ENCODE results near the gene SPATA18. TPM values are rescaled to one million over a fixed set of nuclear protein-coding genes. Genes with fewer than 3 reads are reported as not detected.
A peak's percentile ranks its signal among the peaks of the same experiment; 100 is the strongest.
"Not testable (repeated sequence)": the region's sequence is repeated elsewhere in the genome, so short reads cannot be mapped to it uniquely, and the experiment has no call there.

The SPATA18 gene
- polyA plus RNA-seq, 3 donors, result 1.3 to 1.7 (median 1.5) TPM

GRCh38 chr4:52099860-52100461, 48.9 kb downstream of the SPATA18 start:
- no peak for DNase-seq (ENCODE audit: extremely low read depth in 1 of 11, low read depth in 9 of 11, low spot score in 4 of 11)

GRCh38 chr4:52102587-52102986, 51.5 kb downstream of the SPATA18 start:
- DNase-seq (ENCODE audit: extremely low read depth in 1 of 11, low read depth in 9 of 11, low spot score in 4 of 11), result no peak

- DNase-seq (ENCODE audit: extremely low read depth in 1 of 11, low read depth in 9 of 11, low spot score in 4 of 11), result peak in 4 of 11 donors; percentile 26 to 38 (median 32)
Measured at GRCh38 chr4:52103319-52103718, 52.2 kb downstream of the SPATA18 start.

- DNase-seq (ENCODE audit: extremely low read depth in 1 of 11, low read depth in 9 of 11, low spot score in 4 of 11), result no peak
Measured at GRCh38 chr4:52105276-52105675, 54.2 kb downstream of the SPATA18 start.

- DNase-seq (ENCODE audit: extremely low read depth in 1 of 11, low read depth in 9 of 11, low spot score in 4 of 11), result no peak
Measured at GRCh38 chr4:52106191-52106590, 55.1 kb downstream of the SPATA18 start.

GRCh38 chr4:52106660-52107059, 55.6 kb downstream of the SPATA18 start:
- peak in 1 of 11 donors; percentile 26 for DNase-seq (ENCODE audit: extremely low read depth in 1 of 11, low read depth in 9 of 11, low spot score in 4 of 11)

GRCh38 chr4:52107336-52107735, 56.2 kb downstream of the SPATA18 start:
- no peak for DNase-seq (ENCODE audit: extremely low read depth in 1 of 11, low read depth in 9 of 11, low spot score in 4 of 11)

- DNase-seq (ENCODE audit: extremely low read depth in 1 of 11, low read depth in 9 of 11, low spot score in 4 of 11), result no peak
Measured at GRCh38 chr4:52107745-52108144, 56.6 kb downstream of the SPATA18 start.

GRCh38 chr4:52110171-52110570, 59.1 kb downstream of the SPATA18 start:
- no peak for DNase-seq (ENCODE audit: extremely low read depth in 1 of 11, low read depth in 9 of 11, low spot score in 4 of 11)

- DNase-seq (ENCODE audit: extremely low read depth in 1 of 11, low read depth in 9 of 11, low spot score in 4 of 11), result no peak
Measured at GRCh38 chr4:52111995-52112394, 60.9 kb downstream of the SPATA18 start.

GRCh38 chr4:52112411-52112810, 61.3 kb downstream of the SPATA18 start:
- no peak for DNase-seq (ENCODE audit: extremely low read depth in 1 of 11, low read depth in 9 of 11, low spot score in 4 of 11)

- no peak for DNase-seq (ENCODE audit: extremely low read depth in 1 of 11, low read depth in 9 of 11, low spot score in 4 of 11)
Measured at GRCh38 chr4:52116641-52117040, 65.5 kb downstream of the SPATA18 start.

- DNase-seq (ENCODE audit: extremely low read depth in 1 of 11, low read depth in 9 of 11, low spot score in 4 of 11), result no peak
Measured at GRCh38 chr4:52126226-52126625, 75.1 kb downstream of the SPATA18 start.

GRCh38 chr4:52126966-52127365, 75.9 kb downstream of the SPATA18 start:
- DNase-seq (ENCODE audit: extremely low read depth in 1 of 11, low read depth in 9 of 11, low spot score in 4 of 11), result no peak

GRCh38 chr4:52135171-52135570, 84.1 kb downstream of the SPATA18 start:
- DNase-seq (ENCODE audit: extremely low read depth in 1 of 11, low read depth in 9 of 11, low spot score in 4 of 11), result no peak

GRCh38 chr4:52137152-52137551, 86.0 kb downstream of the SPATA18 start:
- not testable (repeated sequence) for DNase-seq (ENCODE audit: extremely low read depth in 1 of 11, low read depth in 9 of 11, low spot score in 4 of 11)

- DNase-seq (ENCODE audit: extremely low read depth in 1 of 11, low read depth in 9 of 11, low spot score in 4 of 11), result no peak
Measured at GRCh38 chr4:52142816-52143215, 91.7 kb downstream of the SPATA18 start.

- no peak for DNase-seq (ENCODE audit: extremely low read depth in 1 of 11, low read depth in 9 of 11, low spot score in 4 of 11)
Measured at GRCh38 chr4:52143815-52144214, 92.7 kb downstream of the SPATA18 start.

- DNase-seq (ENCODE audit: extremely low read depth in 1 of 11, low read depth in 9 of 11, low spot score in 4 of 11), result no peak
Measured at GRCh38 chr4:52144372-52144771, 93.3 kb downstream of the SPATA18 start.
